Thymus (tissue), 11 donors: ENCODE measurements around the gene DYNLL1. TPM values are rescaled to one million over a fixed set of nuclear protein-coding genes. Genes with fewer than 3 reads are reported as not detected.

Experiments used
- DNase-seq, 9 donors: peaks; one replicate each; pipeline ENCODE4 v3.0.0-alpha.2; 2013; ENCODE audit warnings: low spot score in 9 of 9, low read depth in 6 of 9, missing footprints in 1 of 9
- H3K27ac ChIP-seq, 2 donors: one replicate each; pipeline ENCODE4 v1.5.1; 2013; ENCODE audit warnings: control low read depth in 1 of 2, low read depth in 1 of 2, low read length in 1 of 2, mild to moderate bottlenecking in 1 of 2, moderate library complexity in 1 of 2
- H3K27me3 ChIP-seq, 2 donors: one replicate each; pipeline ENCODE4 v1.5.1; 2013; ENCODE audit warnings: low read length in 1 of 2; ENCODE audit not compliant: control insufficient read depth in 2 of 2, insufficient read depth in 1 of 2
- H3K36me3 ChIP-seq, 2 donors: one replicate each; pipeline ENCODE4 v1.5.1; 2013; ENCODE audit warnings: low read length in 1 of 2, mild to moderate bottlenecking in 1 of 2, moderate library complexity in 1 of 2; ENCODE audit not compliant: control insufficient read depth in 2 of 2, insufficient read depth in 2 of 2
- H3K4me1 ChIP-seq, 2 donors: one replicate each; pipeline ENCODE4 v1.5.1; 2013; ENCODE audit warnings: low read length in 2 of 2; ENCODE audit not compliant: control insufficient read depth in 2 of 2, insufficient read depth in 2 of 2
- H3K4me3 ChIP-seq, 2 donors: one replicate each; pipeline ENCODE4 v1.5.1; 2013; ENCODE audit warnings: low read length in 2 of 2, control low read depth in 1 of 2, mild to moderate bottlenecking in 1 of 2
- H3K9me3 ChIP-seq, 2 donors: one replicate each; pipeline ENCODE4 v1.5.1; 2013; ENCODE audit warnings: low read length in 1 of 2, mild to moderate bottlenecking in 1 of 2; ENCODE audit not compliant: control insufficient read depth in 2 of 2, insufficient read depth in 1 of 2
- WGBS: extraction: QIAGEN DNeasy Blood & Tissue Kit; methylation state at CpG from one replicate; pipeline ENCODE4 v1.1.7; 2013; 5-methylcytosine and 5-hydroxymethylcytosine counted together
- polyA plus RNA-seq: library from polyadenylated mRNA; stranded (reverse); fragments of 200-250 nt; gene quantifications from one replicate; pipeline ENCODE4 v1.2.3, GENCODE V29; 2013
- total RNA-seq: library from RNA; stranded (reverse); fragments of 120-200 nt; gene quantifications from one replicate; pipeline ENCODE4 v1.2.4, GENCODE V29; 2013
- donor health status: healthy.

DYNLL1 gene
- total and polyA plus RNA-seq, 2 donors, result 248 to 410 TPM

GRCh38 chr12:120457133-120457532 is 38.8 kb upstream of the DYNLL1 start:
- Histone ChIP-seq H3K4me1 (no peaks in the 10 kb centered on the region), H3K4me3 (no peak overlapping the region), H3K36me3 (peaks cover 68 to 76% of the 10 kb centered on the region in 2 donors), H3K27ac (no peak overlapping the region), H3K27me3 (no peaks in the 10 kb centered on the region), H3K9me3 (no peaks in the 10 kb centered on the region)
- no peak for DNase-seq
- 97% methylated on average over 6 of the region's 6 CpGs for WGBS

- H3K4me1 ChIP-seq, result no peaks in the 10 kb centered on the region
- DNase-seq, result no peak
- peaks cover 81 to 88% of the 10 kb centered on the region in 2 donors for H3K36me3 ChIP-seq
- 97% methylated on average over 3 of the region's 3 CpGs for WGBS
- no peak overlapping the region for H3K4me3 ChIP-seq
- no peak overlapping the region for H3K27ac ChIP-seq
- H3K9me3 ChIP-seq, result no peaks in the 10 kb centered on the region
- H3K27me3 ChIP-seq, result no peaks in the 10 kb centered on the region
These were observed 35.8 kb upstream of the DYNLL1 start for GRCh38 chr12:120460157-120460556.

GRCh38 chr12:120462099-120462640 is 33.7 kb upstream of the DYNLL1 start:
- H3K27me3 ChIP-seq, result no peaks in the 10 kb centered on the region
- H3K36me3 ChIP-seq, result peaks cover 80 to 94% of the 10 kb centered on the region in 2 donors
- no peak overlapping the region for H3K4me3 ChIP-seq
- no peak for DNase-seq
- peaks cover 0 to 2% of the 10 kb centered on the region in 2 donors for H3K4me1 ChIP-seq
- H3K9me3 ChIP-seq, result no peaks in the 10 kb centered on the region
- 98% methylated on average over 3 of the region's 3 CpGs for WGBS
- H3K27ac ChIP-seq, result no peak overlapping the region

- WGBS, result 98% methylated on average over 5 of the region's 5 CpGs
- DNase-seq, result no peak
- H3K9me3 ChIP-seq, result no peaks in the 10 kb centered on the region
- no peak overlapping the region for H3K4me3 ChIP-seq
- no peaks in the 10 kb centered on the region for H3K27me3 ChIP-seq
- no peak overlapping the region for H3K27ac ChIP-seq
- peaks cover 9 to 12% of the 10 kb centered on the region in 2 donors for H3K4me1 ChIP-seq
- peaks cover 67 to 86% of the 10 kb centered on the region in 2 donors for H3K36me3 ChIP-seq
These were observed 32.2 kb upstream of the DYNLL1 start for GRCh38 chr12:120463712-120464111.

GRCh38 chr12:120465756-120466155 is 30.2 kb upstream of the DYNLL1 start:
- DNase-seq, result no peak
- Histone ChIP-seq H3K27ac (no peak overlapping the region), H3K4me1 (peaks cover 14 to 20% of the 10 kb centered on the region in 2 donors), H3K9me3 (no peaks in the 10 kb centered on the region), H3K27me3 (no peaks in the 10 kb centered on the region), H3K4me3 (no peak overlapping the region), H3K36me3 (peaks cover 49 to 70% of the 10 kb centered on the region in 2 donors)
- 77% methylated on average over 5 of the region's 5 CpGs for WGBS

GRCh38 chr12:120466560-120467315 is 29.2 kb upstream of the DYNLL1 start:
- DNase-seq, result peak in 3 of 9 donors; percentile 17 to 42 (median 28)
- Histone ChIP-seq H3K36me3 (peaks cover 45 to 60% of the 10 kb centered on the region in 2 donors), H3K4me3 (no peak overlapping the region), H3K4me1 (peaks cover 14 to 22% of the 10 kb centered on the region in 2 donors), H3K27ac (no peak overlapping the region), H3K27me3 (no peaks in the 10 kb centered on the region), H3K9me3 (no peaks in the 10 kb centered on the region)
- WGBS, result 83% methylated on average over 8 of the region's 8 CpGs

GRCh38 chr12:120467439-120467838 is 28.5 kb upstream of the DYNLL1 start:
- peaks cover 14 to 22% of the 10 kb centered on the region in 2 donors for H3K4me1 ChIP-seq

GRCh38 chr12:120468325-120468820 is 27.5 kb upstream of the DYNLL1 start:
- WGBS, result 4% methylated on average over 23 of the region's 23 CpGs
- peaks cover 30 to 44% of the 10 kb centered on the region in 2 donors for H3K36me3 ChIP-seq

More at GRCh38 chr12:120467439-120467838, 28.5 kb upstream of the DYNLL1 start:
- Histone ChIP-seq H3K9me3 (no peaks in the 10 kb centered on the region), H3K27me3 (no peaks in the 10 kb centered on the region), H3K36me3 (peaks cover 39 to 53% of the 10 kb centered on the region in 2 donors), H3K4me3 (no peak overlapping the region), H3K27ac (no peak overlapping the region)
- WGBS, result 98% methylated on average over 6 of the region's 6 CpGs
- DNase-seq, result no peak

GRCh38 chr12:120468821-120469449 is 27.0 kb upstream of the DYNLL1 start:
- no peaks in the 10 kb centered on the region for H3K9me3 ChIP-seq
- H3K36me3 ChIP-seq, result peaks cover 24 to 38% of the 10 kb centered on the region in 2 donors
- H3K27me3 ChIP-seq, result no peaks in the 10 kb centered on the region
- H3K4me1 ChIP-seq, result peaks cover 14 to 22% of the 10 kb centered on the region in 2 donors
- H3K27ac ChIP-seq, result peak overlapping the region; percentile 94 to 96
- DNase-seq, result peak in 3 of 9 donors; percentile 15 to 72 (median 31)
- WGBS, result under 1% methylated on average over 56 of the region's 57 CpGs
- peak overlapping the region; percentile 67 to 91 for H3K4me3 ChIP-seq

More at GRCh38 chr12:120468325-120468820, 27.5 kb upstream of the DYNLL1 start:
- H3K4me3 ChIP-seq, result peak overlapping the region; percentile 67 to 91
- peak in 2 of 9 donors; percentile 12 to 37 for DNase-seq
- no peaks in the 10 kb centered on the region for H3K9me3 ChIP-seq
- H3K27ac ChIP-seq, result peak overlapping the region; percentile 94 to 96
- peaks cover 14 to 22% of the 10 kb centered on the region in 2 donors for H3K4me1 ChIP-seq
- no peaks in the 10 kb centered on the region for H3K27me3 ChIP-seq
